B cell (primary cell): Measurements from ENCODE around the gene NAPSA. TPM values are rescaled to one million over a fixed set of nuclear protein-coding genes. Genes with fewer than 3 reads are reported as not detected.

ENCODE experiments used
- ATAC-seq: fragments of 200-7000 bp; cut with Tn5 transposase; one replicate; pipeline ENCODE4 v1.10.0; 2021; ENCODE audit warnings: low read depth, mild to moderate bottlenecking, moderate number of reproducible peaks, moderate library complexity
- CTCF ChIA-PET: fragments of 350-600 bp; sonication (Branson Sonifier 250); formaldehyde crosslinking; loops from one replicate; lab custom pipeline; 2021; ENCODE audit warnings: antibody characterized with exemption, inconsistent platforms; lab: Charles Lee
- POLR2A ChIA-PET: fragments of 350-600 bp; sonication (Branson Sonifier 250); formaldehyde crosslinking; loops from one replicate; lab custom pipeline; 2021; ENCODE audit warnings: antibody characterized with exemption; lab: Charles Lee
- DNase-seq: peaks from one replicate; pipeline ENCODE4 v3.0.0; 2013
- H2AFZ ChIP-seq: 2 replicates; pipeline ENCODE4 v1.6.1; 2012; ENCODE audit warnings: mild to moderate bottlenecking, low read depth, low read length; ENCODE audit not compliant: insufficient read depth, poor library complexity, severe bottlenecking
- H3K27ac ChIP-seq, 2 donors: 1 replicate in 1 of 2; 2 replicates in 1 of 2; pipeline ENCODE4 v1.5.1; 2012 to 2013; ENCODE audit warnings: low read length in 2 of 2, mild to moderate bottlenecking in 2 of 2, moderate library complexity in 1 of 2
- H3K27me3 ChIP-seq, 4 experiments: fragments of 200-600 bp in 1 of 4; sonication (generic) in 1 of 4; replicated peaks in 1 of 4; 1 replicate in 2 of 4; 2 replicates in 2 of 4; pipeline versions ENCODE4 v1.6.1 to v1.7.0; 2013 to 2016; ENCODE audit warnings: low read length in 3 of 4, mild to moderate bottlenecking in 2 of 4, mixed read lengths in 1 of 4, moderate library complexity in 1 of 4; ENCODE audit not compliant: insufficient read depth in 4 of 4, control insufficient read depth in 3 of 4; ENCODE audit errors: control extremely low read depth in 1 of 4
- H3K36me3 ChIP-seq, 2 experiments: replicated peaks in 1 of 2; 1 replicate in 1 of 2; 2 replicates in 1 of 2; pipeline versions ENCODE4 v1.6.1 to v1.7.1; 2013; ENCODE audit warnings: low read length in 1 of 2; ENCODE audit not compliant: insufficient read depth in 2 of 2, control insufficient read depth in 1 of 2; ENCODE audit errors: control extremely low read depth in 1 of 2, extremely low read depth in 1 of 2
- H3K4me1 ChIP-seq, 2 donors: fragments of 200-600 bp in 1 of 2; sonication (generic) in 1 of 2; 1 replicate in 1 of 2; 2 replicates in 1 of 2; pipeline versions ENCODE4 v1.5.1 to v1.6.1; 2013 to 2017; ENCODE audit warnings: low read length in 2 of 2; ENCODE audit not compliant: control insufficient read depth in 2 of 2, insufficient read depth in 2 of 2
- H3K4me2 ChIP-seq: replicated peaks from 2 replicates; pipeline ENCODE3; 2012; ENCODE audit warnings: mild to moderate bottlenecking, low read depth, low read length; ENCODE audit not compliant: poor library complexity, severe bottlenecking
- H3K4me3 ChIP-seq, 5 experiments: fragments of 200-600 bp in 1 of 5; sonication (generic) in 1 of 5; 1 replicate in 3 of 5; 2 replicates in 2 of 5; pipeline versions ENCODE4 v1.5.1 to v1.7.0; 2011 to 2016; ENCODE audit warnings: low read length in 4 of 5, mild to moderate bottlenecking in 4 of 5, low read depth in 2 of 5, control low read depth in 1 of 5, moderate library complexity in 1 of 5; ENCODE audit not compliant: insufficient read depth in 1 of 5; ENCODE audit errors: control extremely low read depth in 1 of 5, extremely low read depth in 1 of 5
- H3K79me2 ChIP-seq: fragments of 200-600 bp; sonication (generic); one replicate; pipeline ENCODE4 v1.6.0; 2016; ENCODE audit warnings: low read length; ENCODE audit not compliant: control insufficient read depth, insufficient read depth
- H3K9ac ChIP-seq: fragments of 200-600 bp; sonication (generic); 2 replicates; pipeline ENCODE4 v1.6.1; 2017; ENCODE audit warnings: mild to moderate bottlenecking, low read length, moderate library complexity
- H3K9me3 ChIP-seq, 3 donors: one replicate each; pipeline versions ENCODE4 v1.6.1 to v1.7.1; 2013; ENCODE audit warnings: low read length in 2 of 3; ENCODE audit not compliant: control insufficient read depth in 2 of 3, insufficient read depth in 1 of 3; ENCODE audit errors: control extremely low read depth in 1 of 3
- H4K20me1 ChIP-seq: 2 replicates; pipeline ENCODE4 v1.6.0; 2012; ENCODE audit warnings: mild to moderate bottlenecking, low read length; ENCODE audit not compliant: insufficient read depth, control insufficient read depth, poor library complexity, severe bottlenecking
- H3K27ac Mint-ChIP-seq: one replicate; pipeline ENCODE4 v1.8.0; 2021; ENCODE audit warnings: mixed read lengths
- H3K27me3 Mint-ChIP-seq: one replicate; pipeline ENCODE4 v1.8.0; 2021; ENCODE audit warnings: mixed read lengths
- H3K4me1 Mint-ChIP-seq: one replicate; pipeline ENCODE4 v1.8.0; 2021; ENCODE audit warnings: mixed read lengths
- H3K4me3 Mint-ChIP-seq: one replicate; pipeline ENCODE4 v1.8.0; 2021; ENCODE audit warnings: mixed read lengths
- H3K9me3 Mint-ChIP-seq: one replicate; pipeline ENCODE4 v1.8.0; 2022; ENCODE audit warnings: mixed read lengths; ENCODE audit not compliant: insufficient read depth
- CTCF ChIP-seq: fragments of 200-600 bp; IDR thresholded peaks from one replicate; pipeline ENCODE4 v1.8.0; 2022; ENCODE audit warnings: antibody characterized with exemption, mild to moderate bottlenecking
- EZH2 ChIP-seq: IDR thresholded peaks from 2 replicates; pipeline ENCODE4 v1.6.1; 2012; ENCODE audit warnings: borderline replicate concordance, low read depth, mild to moderate bottlenecking, moderate library complexity, low read length; ENCODE audit not compliant: insufficient read depth, poor library complexity, severe bottlenecking
- whole genome bisulfite sequencing: methylation state at CpG from one replicate; pipeline ENCODE4 v1.1.5; 2013; ENCODE audit warnings: missing lambda C conversion rate; ENCODE audit not compliant: insufficient coverage; 5-methylcytosine and 5-hydroxymethylcytosine counted together
- intact Hi-C: fragments of 100-400 bp; cut with micrococcal nuclease; formaldehyde crosslinking; loops from one replicate; pipeline ENCODE4 v1.10.0; 2022
- polyA plus RNA-seq: library from polyadenylated mRNA; depleted of rRNA; stranded (reverse); fragments of >200 nt; gene quantifications from 2 replicates; pipeline ENCODE4 v1.2.3, GENCODE V29; 2012
- total RNA-seq, 2 donors: library from RNA; stranded (reverse); fragments of 120-200 nt in 1 of 2; gene quantifications; 1 replicate in 1 of 2; 2 replicates in 1 of 2; pipeline versions ENCODE4 v1.2.3 to v1.2.4, GENCODE V29; 2013 to 2022

Gene NAPSA
- total and polyA plus RNA-seq, 2 donors (not counting 1 experiment from before 2014, with no cell fraction given), result 4.0 to 4.7 TPM

DNA sequence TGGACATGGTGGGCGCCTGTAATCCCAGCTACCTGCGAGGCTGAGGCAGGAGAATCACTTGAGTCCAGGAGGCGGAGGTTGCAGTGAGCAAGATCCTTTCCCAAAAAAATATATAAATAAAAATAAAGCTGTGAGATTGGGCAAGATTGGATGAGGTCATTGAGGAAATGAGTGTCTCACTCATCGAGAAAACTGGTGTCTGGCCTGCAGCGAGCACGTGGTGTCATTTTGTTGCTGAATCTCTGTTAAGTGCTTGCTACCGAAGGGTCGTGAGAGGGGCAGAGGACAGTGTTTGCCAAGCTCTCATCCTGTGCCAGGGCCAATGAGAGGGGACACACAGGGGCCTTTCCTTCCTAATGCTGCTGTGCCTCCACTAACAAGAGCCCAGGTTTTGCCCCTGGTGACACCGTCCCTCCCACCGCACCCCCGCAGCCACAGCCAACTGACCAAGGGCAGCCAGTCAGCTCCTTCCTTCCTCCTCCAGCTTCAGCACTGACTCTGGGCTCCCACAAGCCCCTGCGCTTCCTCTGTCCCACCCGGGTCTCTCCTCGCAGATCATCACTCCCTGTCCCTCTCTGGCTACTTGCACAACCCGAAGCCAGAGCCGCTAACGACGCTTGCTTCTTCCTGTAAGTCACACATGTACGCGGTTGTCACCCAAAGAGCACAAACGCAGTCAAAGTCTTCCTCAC is 21.9 kb upstream of the NAPSA start:
- Mint-ChIP-seq H3K9me3 (no peaks in the 10 kb centered on the region), H3K27me3 (no peaks in the 10 kb centered on the region), H3K27ac (peak overlapping the region; percentile 39), H3K4me1 (peaks cover 26% of the 10 kb centered on the region), H3K4me3 (peak overlapping the region; percentile 47)
- CTCF ChIA-PET, result interaction anchor here (1.0 to 3.9 kb wide), 3 partner anchors 19 to 73 kb away, joined by 4 to 22 read pairs (median 7); no protein-coding TSS in a partner anchor
- Histone ChIP-seq H2AFZ (no peak overlapping the region), H3K27ac (no peak overlapping the region), H3K79me2 (peaks cover 47% of the 10 kb centered on the region), H3K4me3 (no peak overlapping the region), H3K9me3 (no peaks in the 10 kb centered on the region), H3K9ac (no peak overlapping the region), H3K36me3 (peaks cover 0 to 12% of the 10 kb centered on the region in 2 experiments), H4K20me1 (no peaks in the 10 kb centered on the region), H3K4me2 (no peak overlapping the region), H3K4me1 (peaks cover 12 to 18% of the 10 kb centered on the region in 2 donors), H3K27me3 (no peaks in the 10 kb centered on the region)
- DNase-seq (no peak), ATAC-seq (no peak)
- POLR2A ChIA-PET, result no interaction called here
- 90% methylated on average over 18 of the region's 21 CpGs for WGBS
- intact Hi-C loops, result no loop called here
- TF ChIP-seq EZH2 (no peak), CTCF (no peak)
